ENCODE data around the gene ZBTB7C.

GRCh38 chr18:48165111-48165866 lies 243.9 kb downstream of the ZBTB7C start:
- no peak for TF ChIP-seq CTCF (IDR thresholded peaks at IDR 0.05)
- TF ChIP-seq POLR2AphosphoS5 (IDR thresholded peaks at IDR 0.05), result no peak
